Non-pigmented ciliary epithelial cell (primary cell): ENCODE measurements around the gene DYRK3.
"Not testable (repeated sequence)": the region's sequence is repeated elsewhere in the genome, so short reads cannot be mapped to it uniquely, and the experiment has no call there.

Experiments used
- DNase-seq: peaks from one replicate; pipeline ENCODE4 v3.0.0-alpha.2; 2010; ENCODE audit warnings: low read depth

The DYRK3 gene

GRCh38 chr1:206635080-206635977 is at the start of gene DYRK3:
Gene DYRK3 (plus strand): TSS chr1:206635536. CDS start chr1:206635704, 168 bp downstream.
- DNase-seq = peak; percentile 62

DNA sequence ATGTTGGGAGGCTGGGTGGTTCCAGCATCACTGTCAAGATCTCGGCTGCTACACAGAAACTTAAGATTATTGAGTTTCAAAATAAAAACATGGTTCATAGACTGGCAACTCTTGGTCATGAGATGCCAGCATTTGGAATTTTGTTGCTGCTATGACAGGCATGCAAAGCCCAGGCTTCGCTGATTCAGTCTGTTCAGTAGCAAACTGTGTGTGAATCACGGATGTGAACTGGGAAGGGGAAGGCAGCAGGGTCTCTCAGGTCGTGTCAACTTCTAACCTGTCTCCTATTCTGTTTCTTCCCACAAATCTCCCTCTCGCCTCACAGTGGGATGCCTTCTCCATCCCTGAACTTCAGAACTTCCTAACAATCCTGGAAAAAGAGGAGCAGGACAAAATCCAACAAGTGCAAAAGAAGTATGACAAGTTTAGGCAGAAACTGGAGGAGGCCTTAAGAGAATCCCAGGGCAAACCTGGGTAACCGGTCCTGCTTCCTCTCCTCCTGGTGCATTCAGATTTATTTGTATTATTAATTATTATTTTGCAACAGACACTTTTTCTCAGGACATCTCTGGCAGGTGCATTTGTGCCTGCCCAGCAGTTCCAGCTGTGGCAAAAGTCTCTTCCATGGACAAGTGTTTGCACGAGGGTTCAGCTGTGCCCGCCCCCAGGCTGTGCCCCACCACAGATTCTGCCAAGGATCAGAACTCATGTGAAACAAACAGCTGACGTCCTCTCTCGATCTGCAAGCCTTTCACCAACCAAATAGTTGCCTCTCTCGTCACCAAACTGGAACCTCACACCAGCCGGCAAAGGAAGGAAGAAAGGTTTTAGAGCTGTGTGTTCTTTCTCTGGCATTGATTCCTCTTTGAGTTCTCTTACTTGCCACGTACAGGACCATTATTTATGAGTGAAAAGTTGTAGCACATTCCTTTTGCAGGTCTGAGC is 48.6 kb upstream of the DYRK3 start:
- DNase-seq = no peak

DNA sequence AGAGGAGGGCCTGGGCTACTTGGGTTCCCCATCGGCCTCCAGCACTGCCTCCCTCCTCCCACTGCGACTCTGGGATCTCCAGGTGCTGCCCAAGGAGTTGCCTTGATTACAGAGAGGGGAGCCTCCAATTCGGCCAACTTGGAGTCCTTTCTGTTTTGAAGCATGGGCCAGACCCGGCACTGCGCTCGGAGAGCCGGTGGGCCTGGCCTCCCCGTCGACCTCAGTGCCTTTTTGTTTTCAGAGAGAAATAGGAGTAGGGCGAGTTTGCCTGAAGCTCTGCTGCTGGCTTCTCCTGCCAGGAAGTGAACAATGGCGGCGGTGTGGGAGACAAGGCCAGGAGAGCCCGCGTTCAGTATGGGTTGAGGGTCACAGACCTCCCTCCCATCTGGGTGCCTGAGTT is 47.4 kb upstream of the DYRK3 start:
- DNase-seq = no peak

DNA sequence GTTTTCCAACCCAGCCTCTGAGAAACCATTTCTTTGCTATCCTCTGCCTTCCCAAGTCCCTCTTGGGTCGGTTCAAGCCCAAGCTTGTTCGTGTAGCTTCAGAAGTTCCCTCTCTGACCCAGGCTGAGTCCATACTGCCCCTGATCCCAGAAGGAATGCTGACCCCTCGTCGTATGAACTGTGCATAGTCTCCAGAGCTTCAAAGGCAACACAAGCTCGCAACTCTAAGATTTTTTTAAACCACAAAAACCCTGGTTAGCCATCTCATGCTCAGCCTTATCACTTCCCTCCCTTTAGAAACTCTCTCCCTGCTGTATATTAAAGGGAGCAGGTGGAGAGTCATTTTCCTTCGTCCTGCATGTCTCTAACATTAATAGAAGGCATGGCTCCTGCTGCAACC is 46.8 kb upstream of the DYRK3 start:
- DNase-seq = no peak

DNA sequence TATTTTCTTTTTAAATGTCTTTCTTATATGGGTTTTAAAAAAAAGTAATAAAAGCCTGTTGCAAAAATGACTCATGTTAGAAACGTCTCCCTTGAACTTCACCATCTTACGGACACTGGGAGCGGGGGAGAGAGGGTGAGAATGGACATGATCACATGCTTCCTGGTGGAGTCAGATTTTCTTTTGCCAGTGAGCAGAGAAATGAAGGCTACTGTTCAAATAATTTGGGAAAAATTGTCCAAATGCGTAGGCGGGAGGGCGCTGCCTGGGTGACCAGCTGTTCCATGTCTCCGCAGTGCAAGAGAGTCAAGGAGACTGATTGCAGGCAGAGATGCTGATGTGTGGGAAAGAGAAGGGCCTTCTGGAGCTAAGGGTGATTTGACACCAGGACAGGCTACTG is 46.1 kb upstream of the DYRK3 start:
- DNase-seq = peak; percentile 91

DNA sequence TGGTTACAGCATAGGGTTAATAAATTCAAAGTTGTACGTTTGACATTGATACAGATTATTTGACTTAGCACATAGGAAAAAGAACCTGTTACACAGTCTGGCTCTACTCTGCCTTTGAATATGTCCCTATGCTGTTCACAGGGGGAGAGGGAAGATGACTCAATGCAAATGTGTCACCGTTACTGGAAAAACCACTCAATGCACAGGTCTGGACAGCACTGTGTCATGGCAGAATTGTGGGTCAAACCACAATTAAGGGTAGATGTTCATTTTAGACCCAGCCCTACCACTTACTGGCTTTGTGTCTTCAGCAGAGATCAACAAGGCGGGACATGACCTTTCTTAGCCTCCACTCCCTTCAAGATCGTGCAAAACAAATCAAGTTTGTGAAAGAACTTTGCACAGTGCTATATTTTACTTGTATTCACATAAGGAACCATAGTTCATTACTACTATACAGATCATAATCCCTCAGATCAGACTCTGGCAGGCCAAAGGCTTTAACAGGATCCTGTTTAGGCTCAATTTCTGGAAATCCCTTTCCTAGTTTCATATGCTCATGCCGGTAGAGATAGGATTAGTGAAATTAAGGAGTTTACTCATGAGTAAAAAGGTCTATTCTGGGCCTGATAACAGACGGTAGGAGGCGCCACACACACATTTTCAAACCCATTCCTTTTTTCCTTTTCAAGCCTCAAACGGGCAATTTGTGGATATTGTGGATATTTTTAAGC is 45.1 kb upstream of the DYRK3 start:
- DNase-seq = peak; percentile 49

DNA sequence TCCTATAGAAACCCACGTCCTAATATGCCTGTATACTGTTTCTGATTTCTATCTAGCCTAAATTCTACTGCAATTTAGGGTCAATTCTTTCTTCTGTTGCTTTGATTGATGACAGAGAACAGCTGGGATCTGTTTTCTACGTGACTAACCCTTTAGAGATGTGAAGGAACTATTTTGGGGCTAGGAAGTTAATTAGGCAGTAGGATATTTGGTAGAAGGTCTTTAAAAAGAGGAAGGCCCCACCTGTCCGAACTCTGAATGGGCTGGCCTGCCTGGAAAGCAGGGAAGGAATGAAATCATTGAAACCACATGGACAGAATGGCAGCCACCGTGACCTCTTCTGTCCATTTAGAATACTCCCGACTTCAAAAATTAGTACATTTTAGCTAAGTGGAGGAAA is 44.1 kb upstream of the DYRK3 start:
- no peak for DNase-seq

- no peak for DNase-seq
Measured at GRCh38 chr1:206591696-206592095, 43.6 kb upstream of the DYRK3 start.

DNA sequence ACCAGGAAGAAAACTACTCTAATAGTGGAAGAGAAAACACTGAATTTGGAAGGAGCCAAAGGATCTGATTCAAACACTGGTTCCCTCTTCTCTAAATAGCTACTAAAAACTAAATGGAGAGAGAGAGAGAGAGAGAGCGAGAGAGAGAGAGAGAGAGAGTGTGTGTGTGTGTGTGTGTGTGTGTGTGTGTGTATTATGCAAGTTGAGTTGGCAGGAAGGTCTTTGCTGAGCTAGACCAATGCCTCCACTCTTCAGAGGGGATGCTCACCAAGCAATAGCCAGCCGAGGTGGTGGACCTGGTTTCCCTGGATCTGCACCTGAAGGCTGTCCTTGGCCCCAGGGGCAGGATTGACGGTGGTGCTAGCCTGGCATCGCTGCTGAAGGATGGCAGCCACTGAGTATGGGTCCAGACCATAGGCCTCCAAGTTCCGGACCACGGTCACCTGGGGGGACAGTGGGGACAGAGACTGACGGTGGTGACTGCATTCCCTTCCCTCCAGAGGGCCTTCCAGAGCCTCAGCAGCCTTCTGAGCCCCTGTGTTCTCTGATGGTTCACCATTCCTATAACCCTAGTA is 41.9 kb upstream of the DYRK3 start:
- DNase-seq = no peak

DNA sequence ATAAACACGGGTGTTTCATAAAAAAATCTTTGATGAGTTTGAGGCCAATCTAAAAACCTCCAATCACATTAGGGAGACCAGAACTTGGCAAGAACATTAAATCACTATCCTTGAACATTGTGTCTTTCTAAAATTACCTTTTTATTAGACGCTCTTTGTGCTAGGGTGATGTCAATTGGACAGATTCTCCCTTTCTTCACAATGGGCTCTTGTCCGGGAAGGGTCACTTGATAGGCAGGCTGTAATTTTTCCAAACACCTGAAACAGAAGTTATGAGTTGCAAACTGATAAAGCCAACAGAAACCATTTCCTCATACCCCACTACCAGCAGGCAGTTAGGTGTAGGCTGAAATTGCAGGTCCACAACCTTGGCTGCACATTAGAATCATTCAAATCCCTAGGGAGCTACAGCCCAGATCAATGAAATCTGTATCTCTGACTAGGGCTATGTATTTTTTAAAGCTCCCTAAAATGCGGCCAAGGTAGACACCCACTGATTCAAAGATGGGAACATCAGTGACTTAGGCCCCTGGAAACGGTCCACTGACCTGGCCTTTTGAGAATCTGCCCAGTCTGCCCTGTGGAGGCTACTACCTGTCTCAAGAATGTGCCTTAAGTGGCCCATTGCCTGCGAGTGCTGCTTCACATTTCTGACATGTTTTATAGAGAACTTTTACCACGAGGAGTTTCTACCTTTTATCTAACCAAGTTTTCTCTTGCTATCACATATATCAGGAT is 39.6 kb upstream of the DYRK3 start:
- no peak for DNase-seq

DNA sequence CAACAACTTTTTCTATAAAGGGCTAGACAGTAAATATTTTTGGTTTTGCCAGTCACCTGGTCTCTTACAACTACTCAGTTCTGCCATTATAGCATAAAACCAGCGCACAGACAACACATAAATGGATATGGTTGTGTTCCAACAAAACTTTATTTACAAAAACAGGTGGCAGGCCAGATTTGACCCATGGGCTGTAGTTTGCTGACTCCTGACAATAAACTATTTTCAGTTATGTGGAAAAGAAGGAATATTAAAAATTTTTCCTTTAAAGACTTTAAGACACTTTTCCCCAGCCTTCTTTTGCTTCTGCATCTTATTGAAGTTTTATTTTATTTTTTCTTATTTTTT is 39.0 kb upstream of the DYRK3 start:
- DNase-seq = no peak

DNA sequence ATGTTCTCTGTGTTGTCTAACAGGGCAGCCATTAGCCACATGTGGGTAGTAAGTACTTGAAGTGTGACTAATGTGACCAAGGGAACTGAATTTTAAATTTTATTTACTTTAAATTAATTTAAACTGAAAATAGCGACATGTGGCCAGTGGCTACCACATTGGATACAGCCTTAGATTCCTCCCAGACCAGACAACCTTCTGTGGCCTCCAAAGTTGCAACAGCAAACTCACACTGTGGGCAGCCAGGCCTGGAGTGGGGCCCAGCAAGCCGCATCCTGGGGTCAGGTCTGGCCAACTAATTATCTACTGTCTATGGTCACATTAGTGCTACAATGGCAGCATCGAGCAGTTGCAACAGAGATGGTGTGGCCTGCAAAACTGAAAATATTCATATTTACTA is 34.8 kb upstream of the DYRK3 start:
- no peak for DNase-seq

DNA sequence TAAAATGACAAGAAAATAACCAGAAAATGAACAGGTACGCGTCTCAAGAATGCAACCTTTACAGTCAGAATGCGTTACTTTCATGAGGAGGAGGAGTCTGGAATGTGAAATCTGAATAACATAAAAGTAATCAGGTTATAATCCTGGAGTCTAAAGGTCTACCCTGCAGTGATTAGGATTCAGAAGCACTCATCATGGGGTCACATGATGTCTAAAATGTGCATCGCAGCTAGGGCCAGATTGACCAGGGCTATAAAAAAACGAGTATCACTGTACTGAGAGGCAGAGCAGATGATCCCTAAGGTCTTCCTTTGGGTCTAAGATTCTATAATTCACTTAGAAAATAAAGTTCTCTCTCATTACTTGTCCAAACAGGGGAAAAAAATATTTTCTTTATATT is 30.5 kb upstream of the DYRK3 start:
- DNase-seq = no peak

- DNase-seq = no peak
Measured at GRCh38 chr1:206606867-206607266, 28.5 kb upstream of the DYRK3 start.

DNA sequence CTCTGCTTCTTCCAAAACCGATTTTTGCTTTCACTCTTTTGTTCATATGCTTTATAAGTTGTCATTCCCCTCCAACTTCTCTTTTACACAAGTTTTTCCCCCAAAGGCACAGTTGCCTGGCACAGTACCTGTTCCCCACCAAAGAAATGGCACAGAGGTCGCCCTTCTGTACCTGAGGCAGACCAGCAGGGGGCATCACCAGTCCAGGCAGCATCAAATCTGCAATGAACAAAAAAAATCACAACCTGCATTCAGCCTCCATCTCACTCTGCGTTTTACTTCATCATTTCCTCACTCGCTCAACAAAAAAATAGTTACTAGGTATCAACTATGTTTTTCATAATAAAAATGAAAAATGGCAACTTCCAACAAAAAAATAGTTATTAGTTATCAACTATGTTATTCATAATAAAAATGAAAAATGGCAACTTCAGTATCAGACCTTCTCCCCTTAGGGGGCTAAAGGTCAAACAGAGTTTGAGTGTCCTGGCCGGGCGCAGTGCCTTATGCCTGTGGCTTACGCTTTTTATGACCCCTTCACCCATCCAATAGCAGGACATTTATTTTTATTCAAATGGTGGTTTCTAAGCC is 27.1 kb upstream of the DYRK3 start:
- DNase-seq = no peak

DNA sequence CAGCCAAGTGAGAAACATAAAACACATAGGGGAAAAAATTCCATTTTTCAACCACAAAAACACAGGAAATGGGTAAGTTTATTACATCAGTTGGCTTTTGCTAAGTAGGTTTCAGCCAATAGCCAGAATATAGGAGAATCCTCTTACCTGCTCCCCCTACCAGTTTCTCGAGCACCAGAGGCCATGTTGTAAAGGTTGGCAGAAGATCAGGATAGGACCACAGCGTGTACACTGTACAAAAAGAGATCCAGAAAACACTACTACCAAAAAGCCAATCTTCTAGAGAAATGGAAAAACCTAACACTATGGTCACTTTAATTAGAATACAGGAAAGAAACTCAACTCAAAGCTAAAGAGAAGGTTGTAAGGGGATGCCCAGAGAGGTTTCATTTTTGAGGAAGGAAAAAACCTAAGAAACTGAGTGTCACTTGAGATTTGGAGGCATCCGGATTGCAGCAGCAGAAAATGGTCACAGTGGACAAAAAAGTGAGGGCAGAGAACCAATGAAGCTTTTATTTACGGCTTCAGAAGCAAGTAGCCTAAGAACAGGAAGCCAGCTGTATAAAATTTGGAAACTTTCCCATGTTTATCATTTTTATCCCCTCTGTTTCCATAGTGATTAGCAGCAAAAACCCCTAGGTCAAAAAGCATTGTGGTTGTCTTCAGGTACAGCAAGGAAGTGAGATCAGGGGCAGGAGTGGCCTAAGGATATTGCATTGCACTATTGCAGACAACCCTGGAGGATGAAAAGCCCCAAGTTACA is 25.9 kb upstream of the DYRK3 start:
- DNase-seq = no peak

DNA sequence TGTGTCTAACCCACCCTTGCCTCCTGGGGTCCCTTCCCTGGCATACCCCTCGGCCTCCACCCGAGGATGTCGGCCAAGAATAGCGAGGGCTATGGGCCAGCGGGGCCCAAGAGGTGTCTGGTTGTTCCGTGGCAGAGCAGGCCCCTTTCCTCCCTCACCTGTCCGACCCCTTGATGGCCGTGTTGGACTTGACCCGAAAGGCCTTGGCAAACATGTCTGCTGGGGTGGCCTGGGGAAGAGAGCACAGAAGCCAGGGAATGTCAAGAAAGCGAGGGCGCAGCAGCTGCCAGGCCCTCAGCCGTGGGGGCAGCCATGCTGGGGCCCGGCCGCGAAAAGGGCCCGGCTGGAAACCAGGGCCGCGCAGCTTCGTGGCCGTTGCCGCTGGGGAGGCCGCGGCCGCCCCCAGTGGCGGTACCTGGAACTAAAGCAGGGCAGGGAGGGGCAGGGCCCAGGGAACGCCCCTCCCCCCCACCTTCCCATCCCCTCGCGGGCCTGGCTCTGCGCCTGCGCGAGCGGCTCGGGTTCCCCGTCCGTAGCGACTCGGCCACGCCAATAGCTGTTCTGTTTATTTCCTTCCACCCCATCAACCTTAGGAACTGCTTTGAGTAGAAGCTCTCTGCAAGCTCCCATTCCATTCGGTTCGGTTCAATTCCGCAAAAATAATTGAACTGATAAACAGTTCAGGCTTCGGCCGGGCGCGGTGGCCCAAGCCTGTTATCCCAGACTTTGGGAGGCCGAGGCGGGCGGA is 23.0 kb upstream of the DYRK3 start, which contains the start of gene EIF2D:
EIF2D (minus strand) TSS at position 337 of the 748 bp plus-strand sequence; CDS start at position 214, 123 bp downstream.
- DNase-seq = peak; percentile 54

GRCh38 chr1:206626396-206626795 is 8.9 kb upstream of the DYRK3 start:
- DNase-seq = not testable (repeated sequence)

DNA sequence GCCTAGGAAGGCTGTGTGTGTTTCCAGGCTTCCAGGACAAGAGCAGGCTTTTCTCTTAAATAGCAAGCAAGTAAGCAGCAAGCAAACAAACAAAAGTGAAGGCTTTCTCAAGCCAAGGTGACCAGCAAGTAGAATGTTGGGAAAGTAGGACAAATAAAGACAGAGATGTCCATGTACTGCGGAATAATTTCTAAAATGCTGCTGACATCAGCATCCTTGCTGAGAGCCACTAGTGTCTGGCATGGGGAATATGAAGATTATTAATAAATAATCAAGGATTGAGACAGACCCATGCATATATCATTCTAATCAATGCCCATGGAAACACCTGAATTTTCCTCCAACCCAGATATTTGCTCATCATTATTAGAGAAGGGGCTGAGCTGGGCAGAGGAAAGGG is 6.4 kb upstream of the DYRK3 start:
- no peak for DNase-seq
